GM23338 (cell line): ENCODE measurements around the gene CAT.

ENCODE experiments used
- EZH2 ChIP-seq: fragments of 200-600 bp; sonication (generic); IDR thresholded peaks from one replicate; pipeline ENCODE4 v1.8.0; 2017; ENCODE audit warnings: antibody characterized with exemption, mild to moderate bottlenecking, low read depth; ENCODE audit not compliant: unreplicated experiment
- JUNB ChIP-seq: IDR thresholded peaks from one replicate; pipeline ENCODE4 v1.6.1; 2016; ENCODE audit warnings: antibody characterized with exemption; ENCODE audit not compliant: unreplicated experiment
- POLR2AphosphoS5 ChIP-seq: IDR thresholded peaks from 2 replicates; pipeline ENCODE4 v1.6.1; 2016; ENCODE audit warnings: antibody characterized with exemption, low read depth
- TF ChIP-seq, protein P1 (sequence below), 2 experiments: fragments of 200-600 bp in 1 of 2; sonication (generic) in 1 of 2; conservative IDR thresholded peaks; 2 replicates each; pipeline versions ENCODE4 v1.5.1 to v1.6.1; 2016 to 2017; ENCODE audit warnings: antibody characterized with exemption in 2 of 2, low read depth in 2 of 2, mild to moderate bottlenecking in 2 of 2, moderate library complexity in 1 of 2

- TF ChIP-seq EZH2 (no peak), JUNB (no peak), POLR2AphosphoS5 (no peak)
- TF ChIP-seq, protein P1, sequence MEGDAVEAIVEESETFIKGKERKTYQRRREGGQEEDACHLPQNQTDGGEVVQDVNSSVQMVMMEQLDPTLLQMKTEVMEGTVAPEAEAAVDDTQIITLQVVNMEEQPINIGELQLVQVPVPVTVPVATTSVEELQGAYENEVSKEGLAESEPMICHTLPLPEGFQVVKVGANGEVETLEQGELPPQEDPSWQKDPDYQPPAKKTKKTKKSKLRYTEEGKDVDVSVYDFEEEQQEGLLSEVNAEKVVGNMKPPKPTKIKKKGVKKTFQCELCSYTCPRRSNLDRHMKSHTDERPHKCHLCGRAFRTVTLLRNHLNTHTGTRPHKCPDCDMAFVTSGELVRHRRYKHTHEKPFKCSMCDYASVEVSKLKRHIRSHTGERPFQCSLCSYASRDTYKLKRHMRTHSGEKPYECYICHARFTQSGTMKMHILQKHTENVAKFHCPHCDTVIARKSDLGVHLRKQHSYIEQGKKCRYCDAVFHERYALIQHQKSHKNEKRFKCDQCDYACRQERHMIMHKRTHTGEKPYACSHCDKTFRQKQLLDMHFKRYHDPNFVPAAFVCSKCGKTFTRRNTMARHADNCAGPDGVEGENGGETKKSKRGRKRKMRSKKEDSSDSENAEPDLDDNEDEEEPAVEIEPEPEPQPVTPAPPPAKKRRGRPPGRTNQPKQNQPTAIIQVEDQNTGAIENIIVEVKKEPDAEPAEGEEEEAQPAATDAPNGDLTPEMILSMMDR (conservative IDR thresholded peaks at IDR 0.05; ENCODE audit: low read depth in 2 of 2) = no peak
Observed at GRCh38 chr11:34490304-34490703, 51.6 kb downstream of the CAT start.
